HG02973 (cell line): ENCODE measurements around the gene LOXL4.

Experiments
- ATAC-seq: cut with Tn5 transposase; IDR thresholded peaks from one replicate; pipeline ENCODE4 v1.9.1; 2021; ENCODE audit warnings: moderate library complexity; ENCODE audit not compliant: unreplicated experiment

LOXL4 gene

DNA sequence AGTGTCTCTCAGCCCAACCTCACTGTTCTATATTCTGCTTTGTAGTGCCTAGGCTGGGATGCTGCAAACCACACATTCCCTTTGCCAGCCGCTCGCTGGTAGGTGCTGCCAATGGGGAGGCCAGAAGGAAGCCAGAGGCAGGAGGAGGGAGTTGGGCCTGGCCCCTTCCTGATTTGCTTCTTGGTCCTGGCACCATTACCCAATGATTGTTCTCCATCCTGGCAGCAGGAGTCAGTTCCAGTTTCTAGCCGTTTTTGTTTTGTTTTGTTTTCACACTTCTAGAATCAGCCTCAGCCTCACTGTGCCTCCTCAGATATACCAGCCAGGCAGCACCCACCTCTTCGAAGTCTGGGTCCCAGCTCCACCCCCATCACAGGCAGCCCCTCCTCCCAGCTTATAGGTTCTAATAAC, 27.4 kb upstream of the LOXL4 start:
- no peak for ATAC-seq

GRCh38 chr10:98294270-98294627, 26.3 kb upstream of the LOXL4 start:
- no peak for ATAC-seq

GRCh38 chr10:98293550-98294269, 25.7 kb upstream of the LOXL4 start:
- no peak for ATAC-seq

- no peak for ATAC-seq
Measured at GRCh38 chr10:98292971-98293370, 25.0 kb upstream of the LOXL4 start.

GRCh38 chr10:98289802-98290209, 21.8 kb upstream of the LOXL4 start:
- no peak for ATAC-seq

DNA sequence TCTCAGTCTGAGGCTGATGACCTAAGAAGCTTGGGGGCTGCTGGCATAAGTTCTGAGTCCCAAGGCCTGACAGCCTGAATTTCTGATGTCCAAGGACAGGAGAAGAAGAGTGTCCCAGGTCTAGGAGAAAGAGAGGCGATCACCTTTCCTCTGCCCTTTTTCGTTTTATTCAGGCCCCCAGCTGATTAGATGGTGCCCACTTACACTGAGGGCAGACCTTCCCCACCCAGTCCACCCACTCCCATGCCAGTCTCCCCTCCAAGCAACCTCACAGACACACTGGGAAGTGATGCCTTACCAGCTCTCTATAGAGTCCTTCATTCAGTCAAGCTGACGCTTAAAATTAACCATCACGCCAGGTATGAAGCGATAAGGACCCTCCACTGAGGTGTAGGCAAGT, 19.3 kb upstream of the LOXL4 start:
- no peak for ATAC-seq

DNA sequence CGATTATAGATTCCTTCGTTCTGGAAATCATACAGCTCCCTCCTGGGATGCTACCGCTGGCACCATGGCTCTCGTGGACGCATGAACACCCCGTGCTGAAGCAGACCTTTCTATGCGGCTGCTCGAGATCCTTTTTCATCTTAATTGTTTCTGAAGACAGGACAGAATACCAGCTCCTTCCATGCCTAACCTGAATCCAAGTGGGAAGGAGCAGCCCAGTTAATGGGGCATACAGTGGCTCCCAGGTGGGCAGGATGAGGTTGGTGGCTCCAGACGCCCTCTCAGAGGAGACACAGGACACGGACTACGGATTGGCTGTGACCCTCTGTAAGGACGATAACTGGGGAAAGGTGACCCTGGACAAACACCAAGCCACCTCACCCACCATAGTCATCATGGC, 18.4 kb upstream of the LOXL4 start:
- ATAC-seq, result no peak

GRCh38 chr10:98285416-98285815, 17.4 kb upstream of the LOXL4 start:
- ATAC-seq, result no peak

DNA sequence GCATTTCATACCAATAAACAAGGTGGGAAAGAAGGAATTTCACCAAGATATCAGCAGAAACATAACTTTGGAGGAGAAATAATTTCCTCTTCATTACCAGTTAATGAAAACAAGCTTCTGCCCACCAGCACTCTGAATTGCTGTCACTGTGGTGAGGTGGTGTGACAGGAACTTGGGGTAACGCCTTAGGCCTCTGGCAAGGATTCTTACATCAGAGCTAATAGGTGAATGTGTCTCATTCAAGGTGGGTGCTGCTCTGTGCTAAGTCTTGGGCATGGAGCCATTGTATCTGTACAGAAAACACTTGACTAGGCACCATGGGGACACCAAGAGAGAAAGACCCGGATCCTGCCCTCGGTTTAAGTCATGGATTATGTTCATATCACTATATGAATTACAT, 8.3 kb upstream of the LOXL4 start:
- no peak for ATAC-seq

GRCh38 chr10:98274562-98274961, 6.6 kb upstream of the LOXL4 start:
- ATAC-seq, result no peak

- ATAC-seq, result no peak
Measured at GRCh38 chr10:98273057-98273850, 5.3 kb upstream of the LOXL4 start.

GRCh38 chr10:98272656-98273055, 4.7 kb upstream of the LOXL4 start:
- ATAC-seq, result no peak

DNA sequence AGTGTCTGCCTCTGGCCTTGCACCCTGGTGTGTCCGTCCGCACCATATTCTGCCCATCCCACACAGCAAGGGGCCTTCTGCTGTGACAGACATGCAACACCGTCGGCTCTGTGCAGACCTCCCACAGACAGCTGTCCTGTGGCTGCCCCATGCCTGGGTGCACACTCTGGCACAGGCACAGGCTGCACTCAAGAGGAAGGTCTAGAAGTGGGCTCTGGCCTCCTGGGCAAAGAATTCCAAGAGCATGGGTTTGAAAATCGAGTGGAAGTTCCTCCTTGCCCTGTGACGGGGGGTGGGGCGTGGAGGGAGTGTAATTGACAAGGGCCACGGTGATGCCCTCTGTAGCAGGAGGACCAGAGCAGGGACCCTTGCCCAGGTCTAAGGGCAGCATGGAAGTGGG, 4.3 kb upstream of the LOXL4 start:
- no peak for ATAC-seq

DNA sequence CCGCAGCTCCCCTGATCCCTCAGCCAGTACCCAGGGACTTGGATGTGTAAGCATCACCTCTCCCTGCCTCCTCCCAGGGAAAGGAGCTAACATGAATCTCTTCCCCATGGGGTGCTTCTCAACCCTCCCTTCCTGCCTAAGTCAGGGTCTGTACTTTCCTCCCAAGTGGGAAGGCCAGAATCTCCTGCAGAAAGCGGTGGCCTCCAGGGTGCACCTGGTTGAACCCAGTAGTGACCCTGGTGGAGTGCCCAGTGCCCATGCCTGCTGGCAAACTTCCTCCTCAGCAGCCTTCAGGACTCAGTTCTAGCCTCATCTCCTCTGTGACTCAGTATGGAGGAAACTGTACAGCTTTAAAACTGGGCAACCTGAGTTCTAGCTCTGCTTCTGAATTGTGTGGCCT, 2.8 kb upstream of the LOXL4 start:
- no peak for ATAC-seq

DNA sequence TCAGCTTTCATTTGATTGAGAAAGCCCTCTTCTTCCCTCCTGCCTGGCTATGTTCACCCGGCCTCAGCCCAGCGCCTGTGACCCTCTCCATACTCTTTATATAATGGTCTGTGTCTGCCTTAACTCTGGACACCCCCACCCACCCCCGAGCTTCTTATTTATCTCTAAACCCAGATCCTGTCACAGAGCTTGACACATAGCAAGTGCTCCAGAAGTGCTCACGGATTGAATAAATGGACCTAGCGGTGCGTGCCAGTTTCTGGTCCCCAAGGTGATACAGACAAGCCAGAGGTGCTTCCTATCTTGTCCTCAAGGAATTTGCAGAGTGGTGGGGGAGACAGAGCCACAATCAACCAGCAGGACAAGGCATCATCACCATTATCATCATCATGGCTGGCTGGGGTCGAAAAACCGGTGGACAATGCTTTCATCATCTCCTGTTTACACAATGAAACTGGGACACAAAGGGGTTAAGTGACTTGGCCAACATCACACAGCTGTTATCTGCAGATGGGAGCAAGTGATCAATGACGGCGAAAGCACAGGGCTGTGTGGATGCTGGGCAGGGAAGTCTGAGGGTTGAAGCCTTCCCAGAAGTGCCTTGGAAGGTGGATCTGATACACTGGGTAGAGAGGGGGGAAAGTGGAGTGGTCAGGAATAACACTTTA, 2.2 kb upstream of the LOXL4 start:
- ATAC-seq, result no peak

GRCh38 chr10:98269435-98269912, 1.5 kb upstream of the LOXL4 start:
- no peak for ATAC-seq

GRCh38 chr10:98268694-98269431, 869 bp upstream of the LOXL4 start:
- ATAC-seq, result no peak

DNA sequence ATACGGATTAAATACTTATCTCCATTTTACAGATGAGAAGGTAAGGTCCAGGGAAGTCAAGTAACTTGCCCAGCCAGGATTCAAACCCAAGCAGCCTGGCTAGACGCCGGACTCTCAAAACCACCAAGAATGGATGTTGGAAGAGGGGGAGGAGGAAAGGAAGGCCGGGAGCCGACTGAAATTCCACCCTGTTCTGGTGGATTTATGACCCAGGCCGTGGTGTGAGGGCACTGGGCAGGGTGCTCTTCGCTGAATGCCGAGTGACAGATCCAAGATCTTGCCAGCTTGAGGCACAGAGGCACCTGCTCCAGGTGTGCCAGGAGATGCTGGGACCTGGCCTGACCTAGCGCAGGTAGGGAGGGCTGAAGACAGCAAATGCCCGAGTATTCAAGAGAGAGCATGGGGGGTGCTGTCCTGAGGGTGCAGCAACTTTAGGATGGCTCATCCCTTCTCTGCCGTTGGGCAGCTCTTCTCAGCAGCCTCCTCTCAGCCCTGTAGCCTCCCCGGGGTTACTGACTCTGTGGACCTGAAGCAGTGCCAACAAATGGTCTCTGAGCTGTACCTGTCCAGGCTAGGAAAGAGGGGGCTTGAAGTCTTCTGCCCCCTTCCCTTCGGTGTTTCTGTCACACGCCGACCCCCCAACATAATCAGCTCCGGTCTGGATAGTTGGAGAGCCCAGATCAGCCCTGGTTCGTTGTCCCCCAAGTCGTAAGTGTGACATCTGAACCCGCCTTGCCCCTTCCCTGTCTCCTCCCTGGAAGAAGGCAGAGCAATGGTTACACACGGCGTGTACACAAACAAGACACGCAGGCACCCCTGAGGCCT, 713 bp downstream of the LOXL4 start:
- no peak for ATAC-seq

DNA sequence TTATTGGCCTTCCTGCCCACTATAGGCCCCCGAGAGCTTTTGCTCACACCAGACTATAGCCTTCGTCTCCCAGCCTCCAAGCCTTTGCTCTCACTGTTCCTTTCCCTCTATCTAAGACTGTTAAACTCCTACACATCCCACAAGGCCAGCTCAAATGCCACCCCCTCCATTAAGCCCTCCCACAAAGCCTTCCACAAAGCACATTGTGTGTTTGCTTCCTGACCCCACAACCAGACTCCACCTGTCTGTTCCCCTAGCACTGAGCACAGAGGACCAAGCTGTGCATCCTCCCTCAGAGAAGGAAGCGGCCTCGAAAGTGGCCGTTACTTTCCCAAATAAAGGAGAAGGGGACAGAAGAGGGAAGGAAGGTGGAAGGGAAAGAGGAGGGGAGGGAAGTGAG, 1.3 kb downstream of the LOXL4 start:
- no peak for ATAC-seq
